ENCODE results near the gene FMO4.

DNA sequence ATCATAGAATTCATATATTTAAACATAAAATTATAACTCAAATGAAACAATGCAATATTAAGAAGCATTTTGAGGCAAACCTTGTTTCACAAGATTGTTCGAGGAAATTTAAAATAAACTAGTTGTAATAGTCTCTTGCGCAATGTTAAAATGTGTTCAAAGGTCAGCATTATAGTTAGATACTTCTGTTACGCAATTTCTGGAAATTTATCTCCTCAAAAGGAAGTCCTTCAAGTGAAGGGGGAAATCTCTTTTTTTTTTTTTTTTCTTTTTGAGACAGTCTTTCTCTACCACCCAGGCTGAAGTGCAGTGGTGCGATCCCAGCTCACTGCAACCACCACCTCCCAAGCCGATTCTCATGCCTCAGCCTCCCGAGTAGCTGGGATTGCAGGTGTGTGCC, 52.1 kb downstream of the FMO4 start:
- TF ChIP-seq, protein P1, sequence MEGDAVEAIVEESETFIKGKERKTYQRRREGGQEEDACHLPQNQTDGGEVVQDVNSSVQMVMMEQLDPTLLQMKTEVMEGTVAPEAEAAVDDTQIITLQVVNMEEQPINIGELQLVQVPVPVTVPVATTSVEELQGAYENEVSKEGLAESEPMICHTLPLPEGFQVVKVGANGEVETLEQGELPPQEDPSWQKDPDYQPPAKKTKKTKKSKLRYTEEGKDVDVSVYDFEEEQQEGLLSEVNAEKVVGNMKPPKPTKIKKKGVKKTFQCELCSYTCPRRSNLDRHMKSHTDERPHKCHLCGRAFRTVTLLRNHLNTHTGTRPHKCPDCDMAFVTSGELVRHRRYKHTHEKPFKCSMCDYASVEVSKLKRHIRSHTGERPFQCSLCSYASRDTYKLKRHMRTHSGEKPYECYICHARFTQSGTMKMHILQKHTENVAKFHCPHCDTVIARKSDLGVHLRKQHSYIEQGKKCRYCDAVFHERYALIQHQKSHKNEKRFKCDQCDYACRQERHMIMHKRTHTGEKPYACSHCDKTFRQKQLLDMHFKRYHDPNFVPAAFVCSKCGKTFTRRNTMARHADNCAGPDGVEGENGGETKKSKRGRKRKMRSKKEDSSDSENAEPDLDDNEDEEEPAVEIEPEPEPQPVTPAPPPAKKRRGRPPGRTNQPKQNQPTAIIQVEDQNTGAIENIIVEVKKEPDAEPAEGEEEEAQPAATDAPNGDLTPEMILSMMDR (IDR thresholded peaks at IDR 0.05): no peak
- TF ChIP-seq ZFX (IDR thresholded peaks at IDR 0.05; ENCODE audit: borderline replicate concordance): no peak
